Caki2 (cell line): ENCODE data around the gene FHOD3. TPM values are rescaled to one million over a fixed set of nuclear protein-coding genes. Genes with fewer than 3 reads are reported as not detected.
"Not testable (repeated sequence)": the region's sequence is repeated elsewhere in the genome, so short reads cannot be mapped to it uniquely, and the experiment has no call there.

ENCODE experiments used
- DNase-seq: peaks from one replicate; pipeline ENCODE4 v3.0.0-alpha.2; 2015; ENCODE audit warnings: low read depth
- in situ Hi-C: cut with HindIII; loops from 2 replicates; pipeline ENCODE4 v1.10.0; 2016; ENCODE audit warnings: low sequenced_read_pairs, low pct_unique_long_range_greater_than_20kb, mixed read lengths
- total RNA-seq: library from RNA; depleted of rRNA; stranded (reverse); fragments of >200 nt; shearing (Covaris generic); gene quantifications from 2 replicates; pipeline ENCODE4 v1.2.3, GENCODE V29; 2014; ENCODE audit warnings: low replicate concordance

FHOD3 gene
- total RNA-seq, 1 experiment from 2014 or later, result 15.0 TPM

GRCh38 chr18:36449451-36449850, 151.9 kb downstream of the FHOD3 start:
- in situ Hi-C loops, result no loop called here
- no peak for DNase-seq

GRCh38 chr18:36450264-36450663, 152.8 kb downstream of the FHOD3 start:
- in situ Hi-C loops, result no loop called here

GRCh38 chr18:36451454-36452251, 154.1 kb downstream of the FHOD3 start:
- DNase-seq, result no peak
- in situ Hi-C loops, result no loop called here

More at GRCh38 chr18:36450264-36450663, 152.8 kb downstream of the FHOD3 start:
- no peak for DNase-seq

GRCh38 chr18:36454245-36454644, 156.7 kb downstream of the FHOD3 start:
- in situ Hi-C loops, result no loop called here
- DNase-seq, result no peak

GRCh38 chr18:36454848-36455458, 157.4 kb downstream of the FHOD3 start:
- no peak for DNase-seq
- in situ Hi-C loops, result no loop called here

- DNase-seq, result no peak
- in situ Hi-C loops, result no loop called here
Observed at GRCh38 chr18:36455931-36456330, 158.4 kb downstream of the FHOD3 start.

GRCh38 chr18:36456622-36457021, 159.1 kb downstream of the FHOD3 start:
- DNase-seq, result no peak
- in situ Hi-C loops, result no loop called here

GRCh38 chr18:36457683-36458082, 160.2 kb downstream of the FHOD3 start:
- in situ Hi-C loops, result no loop called here

GRCh38 chr18:36458306-36458705, 160.8 kb downstream of the FHOD3 start:
- DNase-seq, result no peak
- in situ Hi-C loops, result no loop called here

More at GRCh38 chr18:36457683-36458082, 160.2 kb downstream of the FHOD3 start:
- no peak for DNase-seq

- in situ Hi-C loops, result no loop called here
- DNase-seq, result no peak
Observed at GRCh38 chr18:36459203-36459602, 161.7 kb downstream of the FHOD3 start.

- no peak for DNase-seq
Observed at GRCh38 chr18:36459786-36460185, 162.3 kb downstream of the FHOD3 start.

GRCh38 chr18:36460324-36460850, 162.9 kb downstream of the FHOD3 start:
- in situ Hi-C loops, result no loop called here
- no peak for DNase-seq

More at GRCh38 chr18:36459786-36460185, 162.3 kb downstream of the FHOD3 start:
- in situ Hi-C loops, result no loop called here

- DNase-seq, result no peak
- in situ Hi-C loops, result no loop called here
Observed at GRCh38 chr18:36460854-36461253, 163.3 kb downstream of the FHOD3 start.

GRCh38 chr18:36461551-36461987, 164.1 kb downstream of the FHOD3 start:
- no peak for DNase-seq

GRCh38 chr18:36463516-36463915, 166.0 kb downstream of the FHOD3 start:
- DNase-seq, in situ Hi-C loops: not testable (repeated sequence)

More at GRCh38 chr18:36461551-36461987, 164.1 kb downstream of the FHOD3 start:
- in situ Hi-C loops, result no loop called here

GRCh38 chr18:36464126-36464651, 166.7 kb downstream of the FHOD3 start:
- in situ Hi-C loops, result no loop called here
- DNase-seq, result no peak

- in situ Hi-C loops, result no loop called here
Observed at GRCh38 chr18:36465276-36465675, 167.8 kb downstream of the FHOD3 start.

GRCh38 chr18:36465970-36466369, 168.5 kb downstream of the FHOD3 start:
- DNase-seq, result no peak
- in situ Hi-C loops, result no loop called here

More at GRCh38 chr18:36465276-36465675, 167.8 kb downstream of the FHOD3 start:
- DNase-seq, result no peak

- in situ Hi-C loops, result no loop called here
- DNase-seq, result no peak
Observed at GRCh38 chr18:36467614-36468013, 170.1 kb downstream of the FHOD3 start.
